ENCODE data around the gene KHDC1. TPM values are rescaled to one million over a fixed set of nuclear protein-coding genes. Genes with fewer than 3 reads are reported as not detected.
"Not testable (repeated sequence)": the region's sequence is repeated elsewhere in the genome, so short reads cannot be mapped to it uniquely, and the experiment has no call there.

The KHDC1 gene
- total and polyA plus RNA-seq, 3 experiments from 2014 or later: 2.4 to 7.1 (median 6.3) TPM

DNA sequence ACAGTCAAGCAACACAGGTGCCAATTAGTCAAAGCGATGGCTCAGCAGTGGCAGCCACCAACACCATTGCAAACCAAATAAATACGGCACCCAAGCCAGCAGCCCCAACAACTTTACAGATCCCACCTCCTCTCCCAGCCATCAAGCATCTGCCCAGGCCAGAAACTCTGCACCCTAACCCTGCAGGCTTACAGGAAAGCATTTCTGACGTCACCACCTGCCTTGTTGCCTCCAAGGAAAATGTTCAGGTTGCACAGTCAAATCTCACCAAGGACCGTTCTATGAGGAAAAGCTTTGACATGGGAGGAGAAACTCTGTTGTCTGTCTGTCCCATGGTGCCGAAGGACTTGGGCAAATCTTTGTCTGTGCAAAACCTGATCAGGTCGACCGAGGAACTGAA lies 68.3 kb downstream of the KHDC1 start:
- no peak for DNase-seq
- Mint-ChIP-seq H3K27me3 (no peaks in the 10 kb centered on the region), H3K4me1 (no peaks in the 10 kb centered on the region), H3K36me3 (peaks cover 0 to 9% (median 3%) of the 10 kb centered on the region in 3 donors), H3K9me3 (no peaks in the 10 kb centered on the region), H3K4me3 (no peak overlapping the region), H3K27ac (peak overlapping the region in 1 of 8 donors; percentile 15)
- H3K4me3 ChIP-seq (ENCODE audit: low read length): no peak overlapping the region
- H3K9me3 ChIP-seq (ENCODE audit: low read length): no peaks in the 10 kb centered on the region
- ChIA-PET CTCF (no interaction called here), POLR2A (no interaction called here)
- H3K27ac ChIP-seq (ENCODE audit: low read depth, low read length): no peak overlapping the region
- no peaks in the 10 kb centered on the region for H3K4me1 ChIP-seq (ENCODE audit: insufficient read depth, low read length)
- H3K36me3 ChIP-seq (ENCODE audit: insufficient read depth, low read length): no peaks in the 10 kb centered on the region
- no peaks in the 10 kb centered on the region for H3K27me3 ChIP-seq (ENCODE audit: insufficient read depth, low read length, poor library complexity, severe bottlenecking)

DNA sequence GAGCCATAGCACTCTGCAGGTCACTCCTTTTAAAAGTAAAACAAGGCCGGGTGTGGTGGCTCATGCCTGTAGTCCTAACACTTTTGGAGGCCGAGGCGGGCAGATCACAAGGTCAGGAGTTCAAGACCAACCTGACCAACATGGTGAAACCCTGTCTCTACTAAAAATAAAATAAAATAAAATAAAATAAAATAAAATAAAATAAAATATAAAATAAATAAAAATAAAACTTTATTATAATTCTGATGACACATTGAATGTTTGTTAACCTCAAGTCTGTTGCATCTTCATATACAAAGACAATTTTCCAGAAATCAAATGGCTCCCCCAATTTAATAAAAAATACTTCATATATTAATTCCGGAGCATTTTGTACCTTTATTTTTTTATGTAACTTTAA lies 69.7 kb downstream of the KHDC1 start:
- H3K4me1 Mint-ChIP-seq; H3K9me3 ChIP-seq (ENCODE audit: low read length); H3K4me1 ChIP-seq (ENCODE audit: insufficient read depth, low read length); H3K36me3 ChIP-seq (ENCODE audit: insufficient read depth, low read length); H3K27ac ChIP-seq (ENCODE audit: low read depth, low read length); POLR2A ChIA-PET; H3K27ac Mint-ChIP-seq; H3K36me3 Mint-ChIP-seq; H3K27me3 ChIP-seq (ENCODE audit: insufficient read depth, low read length, poor library complexity, severe bottlenecking); CTCF ChIA-PET; H3K4me3 Mint-ChIP-seq; H3K9me3 Mint-ChIP-seq; DNase-seq; H3K4me3 ChIP-seq (ENCODE audit: low read length); H3K27me3 Mint-ChIP-seq: not testable (repeated sequence)

Other genes starting within 250 kb of the KHDC1 start
- gene KHDC1L, start 37.7 kb downstream of the KHDC1 start, total RNA-seq: under 1 TPM in 1 of 2 experiments, not detected in 1; 0.37 TPM
- not detected for gene KHDC1L, start 37.7 kb downstream of the KHDC1 start, polyA plus RNA-seq
- not detected for gene DPPA5, start 91.1 kb upstream of the KHDC1 start, total RNA-seq
- gene DPPA5, start 91.1 kb upstream of the KHDC1 start, polyA plus RNA-seq: not detected
- not detected for gene KHDC3L, start 99.5 kb upstream of the KHDC1 start, total RNA-seq
- gene KHDC3L, start 99.5 kb upstream of the KHDC1 start, polyA plus RNA-seq: not detected
- under 1 TPM in 1 of 2 experiments, not detected in 1; 0.47 TPM for gene OOEP, start 106.7 kb upstream of the KHDC1 start, total RNA-seq
- gene OOEP, start 106.7 kb upstream of the KHDC1 start, polyA plus RNA-seq: not detected
- under 1 TPM; 0.71 to 0.98 TPM for gene DDX43, start 131.6 kb upstream of the KHDC1 start, total RNA-seq
- 1.6 TPM for gene DDX43, start 131.6 kb upstream of the KHDC1 start, polyA plus RNA-seq
- 10 to 100 TPM; 48.3 to 49.3 TPM for gene CGAS, start 189.1 kb upstream of the KHDC1 start, total RNA-seq
- gene CGAS, start 189.1 kb upstream of the KHDC1 start, polyA plus RNA-seq: 13.2 TPM
- 10 to 100 TPM; 44.2 to 48.1 TPM for gene MTO1, start 198.5 kb upstream of the KHDC1 start, total RNA-seq
- 34.4 TPM for gene MTO1, start 198.5 kb upstream of the KHDC1 start, polyA plus RNA-seq